GM23338 (cell line): ENCODE measurements around the gene NFE2L3.

Experiments
- CREB1 ChIP-seq: fragments of 250-450 bp; sonication (Bioruptor Pico); IDR thresholded peaks from 2 replicates; pipeline ENCODE4 v1.5.0; 2020; ENCODE audit warnings: low read depth, mild to moderate bottlenecking, moderate library complexity
- EZH2 ChIP-seq: fragments of 200-600 bp; sonication (generic); IDR thresholded peaks from one replicate; pipeline ENCODE4 v1.8.0; 2017; ENCODE audit warnings: antibody characterized with exemption, mild to moderate bottlenecking, low read depth; ENCODE audit not compliant: unreplicated experiment
- EZH2phosphoT487 ChIP-seq: fragments of 200-600 bp; sonication (generic); IDR thresholded peaks from one replicate; pipeline ENCODE4 v1.8.1; 2018; ENCODE audit warnings: antibody characterized with exemption; ENCODE audit not compliant: unreplicated experiment
- JUNB ChIP-seq: IDR thresholded peaks from one replicate; pipeline ENCODE4 v1.6.1; 2016; ENCODE audit warnings: antibody characterized with exemption; ENCODE audit not compliant: unreplicated experiment
- POLR2AphosphoS5 ChIP-seq: IDR thresholded peaks from 2 replicates; pipeline ENCODE4 v1.6.1; 2016; ENCODE audit warnings: antibody characterized with exemption, low read depth
- STAT1 ChIP-seq: IDR thresholded peaks from one replicate; pipeline ENCODE4 v1.6.1; 2016; ENCODE audit warnings: antibody characterized with exemption; ENCODE audit not compliant: unreplicated experiment
- ZNF114 ChIP-seq: fragments of 250-450 bp; sonication (Bioruptor Pico); IDR thresholded peaks from 2 replicates; pipeline ENCODE4 v1.5.0; 2020; ENCODE audit warnings: mild to moderate bottlenecking, moderate library complexity
- ZNF331 ChIP-seq: fragments of 250-450 bp; sonication (Bioruptor Pico); IDR thresholded peaks from 2 replicates; pipeline ENCODE4 v1.5.0; 2020; ENCODE audit warnings: low read depth, mild to moderate bottlenecking, moderate library complexity
- TF ChIP-seq, protein P1 (sequence below), 2 experiments: fragments of 200-600 bp in 1 of 2; sonication (generic) in 1 of 2; conservative IDR thresholded peaks; 2 replicates each; pipeline versions ENCODE4 v1.5.1 to v1.6.1; 2016 to 2017; ENCODE audit warnings: antibody characterized with exemption in 2 of 2, low read depth in 2 of 2, mild to moderate bottlenecking in 2 of 2, moderate library complexity in 1 of 2
- TF ChIP-seq, protein P2 (sequence below): IDR thresholded peaks from one replicate; pipeline ENCODE4 v1.6.1; 2018; ENCODE audit warnings: antibody characterized with exemption; ENCODE audit not compliant: unreplicated experiment
- TF ChIP-seq, protein P3 (sequence below): fragments of 250-450 bp; sonication (Bioruptor Pico); IDR thresholded peaks from 2 replicates; pipeline ENCODE4 v1.5.0; 2020; ENCODE audit warnings: mild to moderate bottlenecking, moderate library complexity
- TF ChIP-seq, protein P4 (sequence below): IDR thresholded peaks from 2 replicates; pipeline ENCODE4 v1.6.1; 2016; ENCODE audit warnings: antibody characterized with exemption

DNA sequence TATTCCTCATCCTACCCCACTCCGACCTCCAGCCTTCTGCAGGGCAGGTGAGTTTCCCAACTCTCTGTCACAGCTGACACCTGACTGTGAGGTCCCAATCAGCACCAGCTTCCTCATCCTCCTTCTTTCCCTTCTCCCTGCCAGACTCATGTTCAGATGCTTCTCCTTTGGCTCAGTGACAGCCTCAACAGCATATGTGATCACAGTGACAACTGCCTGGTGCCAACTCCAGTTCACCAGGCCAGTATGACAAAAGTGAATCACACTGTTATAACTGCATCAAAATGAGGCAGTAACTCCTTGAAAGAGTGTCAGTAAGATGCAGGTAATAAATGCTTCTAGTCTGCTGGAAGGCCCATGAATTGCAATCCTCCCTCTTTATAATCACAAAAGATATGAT, 46.8 kb upstream of the NFE2L3 start:
- TF ChIP-seq, protein P1, sequence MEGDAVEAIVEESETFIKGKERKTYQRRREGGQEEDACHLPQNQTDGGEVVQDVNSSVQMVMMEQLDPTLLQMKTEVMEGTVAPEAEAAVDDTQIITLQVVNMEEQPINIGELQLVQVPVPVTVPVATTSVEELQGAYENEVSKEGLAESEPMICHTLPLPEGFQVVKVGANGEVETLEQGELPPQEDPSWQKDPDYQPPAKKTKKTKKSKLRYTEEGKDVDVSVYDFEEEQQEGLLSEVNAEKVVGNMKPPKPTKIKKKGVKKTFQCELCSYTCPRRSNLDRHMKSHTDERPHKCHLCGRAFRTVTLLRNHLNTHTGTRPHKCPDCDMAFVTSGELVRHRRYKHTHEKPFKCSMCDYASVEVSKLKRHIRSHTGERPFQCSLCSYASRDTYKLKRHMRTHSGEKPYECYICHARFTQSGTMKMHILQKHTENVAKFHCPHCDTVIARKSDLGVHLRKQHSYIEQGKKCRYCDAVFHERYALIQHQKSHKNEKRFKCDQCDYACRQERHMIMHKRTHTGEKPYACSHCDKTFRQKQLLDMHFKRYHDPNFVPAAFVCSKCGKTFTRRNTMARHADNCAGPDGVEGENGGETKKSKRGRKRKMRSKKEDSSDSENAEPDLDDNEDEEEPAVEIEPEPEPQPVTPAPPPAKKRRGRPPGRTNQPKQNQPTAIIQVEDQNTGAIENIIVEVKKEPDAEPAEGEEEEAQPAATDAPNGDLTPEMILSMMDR (conservative IDR thresholded peaks at IDR 0.05; ENCODE audit: low read depth in 2 of 2), result no peak
- TF ChIP-seq EZH2 (no peak), STAT1 (no peak), POLR2AphosphoS5 (no peak), ZNF114 (no peak), EZH2phosphoT487 (no peak), CREB1 (CRISPR knock-in tag) (no peak), JUNB (no peak), ZNF331 (no peak)
- TF ChIP-seq, protein P2, sequence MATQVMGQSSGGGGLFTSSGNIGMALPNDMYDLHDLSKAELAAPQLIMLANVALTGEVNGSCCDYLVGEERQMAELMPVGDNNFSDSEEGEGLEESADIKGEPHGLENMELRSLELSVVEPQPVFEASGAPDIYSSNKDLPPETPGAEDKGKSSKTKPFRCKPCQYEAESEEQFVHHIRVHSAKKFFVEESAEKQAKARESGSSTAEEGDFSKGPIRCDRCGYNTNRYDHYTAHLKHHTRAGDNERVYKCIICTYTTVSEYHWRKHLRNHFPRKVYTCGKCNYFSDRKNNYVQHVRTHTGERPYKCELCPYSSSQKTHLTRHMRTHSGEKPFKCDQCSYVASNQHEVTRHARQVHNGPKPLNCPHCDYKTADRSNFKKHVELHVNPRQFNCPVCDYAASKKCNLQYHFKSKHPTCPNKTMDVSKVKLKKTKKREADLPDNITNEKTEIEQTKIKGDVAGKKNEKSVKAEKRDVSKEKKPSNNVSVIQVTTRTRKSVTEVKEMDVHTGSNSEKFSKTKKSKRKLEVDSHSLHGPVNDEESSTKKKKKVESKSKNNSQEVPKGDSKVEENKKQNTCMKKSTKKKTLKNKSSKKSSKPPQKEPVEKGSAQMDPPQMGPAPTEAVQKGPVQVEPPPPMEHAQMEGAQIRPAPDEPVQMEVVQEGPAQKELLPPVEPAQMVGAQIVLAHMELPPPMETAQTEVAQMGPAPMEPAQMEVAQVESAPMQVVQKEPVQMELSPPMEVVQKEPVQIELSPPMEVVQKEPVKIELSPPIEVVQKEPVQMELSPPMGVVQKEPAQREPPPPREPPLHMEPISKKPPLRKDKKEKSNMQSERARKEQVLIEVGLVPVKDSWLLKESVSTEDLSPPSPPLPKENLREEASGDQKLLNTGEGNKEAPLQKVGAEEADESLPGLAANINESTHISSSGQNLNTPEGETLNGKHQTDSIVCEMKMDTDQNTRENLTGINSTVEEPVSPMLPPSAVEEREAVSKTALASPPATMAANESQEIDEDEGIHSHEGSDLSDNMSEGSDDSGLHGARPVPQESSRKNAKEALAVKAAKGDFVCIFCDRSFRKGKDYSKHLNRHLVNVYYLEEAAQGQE, result no peak
- TF ChIP-seq, protein P3, sequence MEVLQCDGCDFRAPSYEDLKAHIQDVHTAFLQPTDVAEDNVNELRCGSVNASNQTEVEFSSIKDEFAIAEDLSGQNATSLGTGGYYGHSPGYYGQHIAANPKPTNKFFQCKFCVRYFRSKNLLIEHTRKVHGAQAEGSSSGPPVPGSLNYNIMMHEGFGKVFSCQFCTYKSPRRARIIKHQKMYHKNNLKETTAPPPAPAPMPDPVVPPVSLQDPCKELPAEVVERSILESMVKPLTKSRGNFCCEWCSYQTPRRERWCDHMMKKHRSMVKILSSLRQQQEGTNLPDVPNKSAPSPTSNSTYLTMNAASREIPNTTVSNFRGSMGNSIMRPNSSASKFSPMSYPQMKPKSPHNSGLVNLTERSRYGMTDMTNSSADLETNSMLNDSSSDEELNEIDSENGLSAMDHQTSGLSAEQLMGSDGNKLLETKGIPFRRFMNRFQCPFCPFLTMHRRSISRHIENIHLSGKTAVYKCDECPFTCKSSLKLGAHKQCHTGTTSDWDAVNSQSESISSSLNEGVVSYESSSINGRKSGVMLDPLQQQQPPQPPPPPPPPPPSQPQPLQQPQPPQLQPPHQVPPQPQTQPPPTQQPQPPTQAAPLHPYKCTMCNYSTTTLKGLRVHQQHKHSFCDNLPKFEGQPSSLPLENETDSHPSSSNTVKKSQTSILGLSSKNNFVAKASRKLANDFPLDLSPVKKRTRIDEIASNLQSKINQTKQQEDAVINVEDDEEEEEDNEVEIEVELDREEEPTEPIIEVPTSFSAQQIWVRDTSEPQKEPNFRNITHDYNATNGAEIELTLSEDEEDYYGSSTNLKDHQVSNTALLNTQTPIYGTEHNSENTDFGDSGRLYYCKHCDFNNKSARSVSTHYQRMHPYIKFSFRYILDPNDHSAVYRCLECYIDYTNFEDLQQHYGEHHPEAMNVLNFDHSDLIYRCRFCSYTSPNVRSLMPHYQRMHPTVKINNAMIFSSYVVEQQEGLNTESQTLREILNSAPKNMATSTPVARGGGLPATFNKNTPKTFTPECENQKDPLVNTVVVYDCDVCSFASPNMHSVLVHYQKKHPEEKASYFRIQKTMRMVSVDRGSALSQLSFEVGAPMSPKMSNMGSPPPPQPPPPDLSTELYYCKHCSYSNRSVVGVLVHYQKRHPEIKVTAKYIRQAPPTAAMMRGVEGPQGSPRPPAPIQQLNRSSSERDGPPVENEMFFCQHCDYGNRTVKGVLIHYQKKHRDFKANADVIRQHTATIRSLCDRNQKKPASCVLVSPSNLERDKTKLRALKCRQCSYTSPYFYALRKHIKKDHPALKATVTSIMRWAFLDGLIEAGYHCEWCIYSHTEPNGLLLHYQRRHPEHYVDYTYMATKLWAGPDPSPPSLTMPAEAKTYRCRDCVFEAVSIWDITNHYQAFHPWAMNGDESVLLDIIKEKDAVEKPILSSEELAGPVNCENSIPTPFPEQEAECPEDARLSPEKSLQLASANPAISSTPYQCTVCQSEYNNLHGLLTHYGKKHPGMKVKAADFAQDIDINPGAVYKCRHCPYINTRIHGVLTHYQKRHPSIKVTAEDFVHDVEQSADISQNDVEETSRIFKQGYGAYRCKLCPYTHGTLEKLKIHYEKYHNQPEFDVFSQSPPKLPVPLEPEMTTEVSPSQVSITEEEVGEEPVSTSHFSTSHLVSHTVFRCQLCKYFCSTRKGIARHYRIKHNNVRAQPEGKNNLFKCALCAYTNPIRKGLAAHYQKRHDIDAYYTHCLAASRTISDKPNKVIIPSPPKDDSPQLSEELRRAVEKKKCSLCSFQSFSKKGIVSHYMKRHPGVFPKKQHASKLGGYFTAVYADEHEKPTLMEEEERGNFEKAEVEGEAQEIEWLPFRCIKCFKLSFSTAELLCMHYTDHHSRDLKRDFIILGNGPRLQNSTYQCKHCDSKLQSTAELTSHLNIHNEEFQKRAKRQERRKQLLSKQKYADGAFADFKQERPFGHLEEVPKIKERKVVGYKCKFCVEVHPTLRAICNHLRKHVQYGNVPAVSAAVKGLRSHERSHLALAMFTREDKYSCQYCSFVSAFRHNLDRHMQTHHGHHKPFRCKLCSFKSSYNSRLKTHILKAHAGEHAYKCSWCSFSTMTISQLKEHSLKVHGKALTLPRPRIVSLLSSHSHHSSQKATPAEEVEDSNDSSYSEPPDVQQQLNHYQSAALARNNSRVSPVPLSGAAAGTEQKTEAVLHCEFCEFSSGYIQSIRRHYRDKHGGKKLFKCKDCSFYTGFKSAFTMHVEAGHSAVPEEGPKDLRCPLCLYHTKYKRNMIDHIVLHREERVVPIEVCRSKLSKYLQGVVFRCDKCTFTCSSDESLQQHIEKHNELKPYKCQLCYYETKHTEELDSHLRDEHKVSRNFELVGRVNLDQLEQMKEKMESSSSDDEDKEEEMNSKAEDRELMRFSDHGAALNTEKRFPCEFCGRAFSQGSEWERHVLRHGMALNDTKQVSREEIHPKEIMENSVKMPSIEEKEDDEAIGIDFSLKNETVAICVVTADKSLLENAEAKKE, result no peak
- TF ChIP-seq, protein P4, sequence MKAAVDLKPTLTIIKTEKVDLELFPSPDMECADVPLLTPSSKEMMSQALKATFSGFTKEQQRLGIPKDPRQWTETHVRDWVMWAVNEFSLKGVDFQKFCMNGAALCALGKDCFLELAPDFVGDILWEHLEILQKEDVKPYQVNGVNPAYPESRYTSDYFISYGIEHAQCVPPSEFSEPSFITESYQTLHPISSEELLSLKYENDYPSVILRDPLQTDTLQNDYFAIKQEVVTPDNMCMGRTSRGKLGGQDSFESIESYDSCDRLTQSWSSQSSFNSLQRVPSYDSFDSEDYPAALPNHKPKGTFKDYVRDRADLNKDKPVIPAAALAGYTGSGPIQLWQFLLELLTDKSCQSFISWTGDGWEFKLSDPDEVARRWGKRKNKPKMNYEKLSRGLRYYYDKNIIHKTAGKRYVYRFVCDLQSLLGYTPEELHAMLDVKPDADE, result no peak
